ENCODE results near the gene TCF12. TPM values are rescaled to one million over a fixed set of nuclear protein-coding genes. Genes with fewer than 3 reads are reported as not detected.
A peak's percentile ranks its signal among the peaks of the same experiment; 100 is the strongest.
"Not testable (repeated sequence)": the region's sequence is repeated elsewhere in the genome, so short reads cannot be mapped to it uniquely, and the experiment has no call there.

The TCF12 gene
- total and polyA plus RNA-seq, 8 donors, result 7.7 to 67.4 (median 27.3) TPM

DNA sequence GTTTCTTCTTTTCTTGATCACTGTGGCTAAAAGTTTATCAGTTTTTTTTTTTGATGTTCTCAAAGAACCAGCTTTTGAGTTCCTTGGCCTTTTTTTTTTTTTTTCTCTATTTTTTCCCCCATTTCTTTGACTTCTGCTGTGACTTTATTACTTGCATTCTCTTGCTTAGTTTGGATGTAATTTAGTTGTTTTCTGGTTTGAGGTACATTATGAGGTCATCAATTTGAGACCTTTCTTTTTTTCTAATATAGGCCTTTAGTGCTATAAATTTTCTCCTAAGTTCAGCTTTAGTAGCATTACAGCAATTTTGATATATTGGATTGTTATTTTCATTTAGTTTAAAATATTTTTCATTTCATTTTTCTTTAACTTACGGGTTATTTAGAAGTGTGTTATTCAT is 35.3 kb downstream of the TCF12 start:
- 100% methylated on average over 1 of the region's 1 CpG for WGBS, 2 donors
- Histone ChIP-seq H3K4me1 (peaks cover 0 to 6% (median 0%) of the 10 kb centered on the region in 3 donors), H3K36me3 (no peaks in the 10 kb centered on the region), H3K27ac (no peak overlapping the region), H3K9me3 (no peaks in the 10 kb centered on the region), H3K27me3 (no peaks in the 10 kb centered on the region), H3K4me3 (no peak overlapping the region)
- FAIRE-seq, result no peak
- DNase-seq, result no peak
- intact Hi-C loops (cut with DNase I), result no loop called here
- ATAC-seq, result no peak
- TF ChIP-seq CTCF (IDR thresholded peaks at IDR 0.05), result no peak

DNA sequence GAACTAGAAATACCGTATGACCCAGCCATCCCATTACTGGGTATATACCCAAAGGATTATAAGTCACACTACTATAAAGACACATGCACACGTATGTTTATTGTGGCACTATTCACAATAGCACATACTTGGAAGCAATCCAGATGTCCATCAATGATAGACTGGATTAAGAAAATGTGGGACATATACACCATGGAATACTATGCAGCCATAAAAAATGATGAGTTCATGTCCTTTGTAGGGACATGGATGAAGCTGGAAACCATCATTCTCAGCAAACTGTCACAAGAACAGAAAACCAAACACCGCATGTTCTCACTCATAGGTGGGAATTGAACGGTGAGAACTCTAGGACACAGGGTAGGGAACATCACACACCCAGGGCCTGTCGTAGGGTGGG is 36.6 kb downstream of the TCF12 start:
- H3K4me3 ChIP-seq; H3K4me1 ChIP-seq; H3K36me3 ChIP-seq; DNase-seq; H3K9me3 ChIP-seq; H3K27ac ChIP-seq; FAIRE-seq; ATAC-seq; H3K27me3 ChIP-seq; intact Hi-C loops (cut with DNase I): not testable (repeated sequence)
- WGBS, 2 donors, result 98% methylated on average over 5 of the region's 5 CpGs

DNA sequence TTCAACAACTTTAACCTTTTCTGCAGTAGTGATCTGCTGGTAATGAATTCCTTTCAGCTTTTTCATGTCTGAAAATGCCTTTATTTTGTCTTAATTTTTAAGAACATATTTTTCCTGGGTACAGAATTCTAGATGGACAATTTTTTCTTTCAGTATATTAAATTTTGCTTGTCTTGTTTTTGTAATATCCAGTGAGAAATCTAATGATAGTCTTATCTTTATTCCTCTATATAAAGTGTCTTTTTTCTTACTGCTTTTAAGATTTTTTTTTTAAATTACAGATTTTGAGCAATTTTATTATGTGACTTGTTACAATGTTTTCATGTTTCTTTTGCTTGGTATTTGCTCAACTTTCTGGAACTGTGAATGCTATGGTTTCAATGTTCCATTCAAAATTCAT is 38.1 kb downstream of the TCF12 start:
- H3K4me1 ChIP-seq, result peaks cover 0 to 9% (median 0%) of the 10 kb centered on the region in 3 donors
- peak; percentile 23 for FAIRE-seq
- intact Hi-C loops (cut with DNase I), result no loop called here
- H3K27ac ChIP-seq, result no peak overlapping the region
- DNase-seq, result no peak
- no peaks in the 10 kb centered on the region for H3K27me3 ChIP-seq
- H3K4me3 ChIP-seq, result no peak overlapping the region
- no peak for ATAC-seq
- H3K36me3 ChIP-seq, result no peaks in the 10 kb centered on the region
- no peaks in the 10 kb centered on the region for H3K9me3 ChIP-seq
- TF ChIP-seq CTCF (IDR thresholded peaks at IDR 0.05), result no peak

DNA sequence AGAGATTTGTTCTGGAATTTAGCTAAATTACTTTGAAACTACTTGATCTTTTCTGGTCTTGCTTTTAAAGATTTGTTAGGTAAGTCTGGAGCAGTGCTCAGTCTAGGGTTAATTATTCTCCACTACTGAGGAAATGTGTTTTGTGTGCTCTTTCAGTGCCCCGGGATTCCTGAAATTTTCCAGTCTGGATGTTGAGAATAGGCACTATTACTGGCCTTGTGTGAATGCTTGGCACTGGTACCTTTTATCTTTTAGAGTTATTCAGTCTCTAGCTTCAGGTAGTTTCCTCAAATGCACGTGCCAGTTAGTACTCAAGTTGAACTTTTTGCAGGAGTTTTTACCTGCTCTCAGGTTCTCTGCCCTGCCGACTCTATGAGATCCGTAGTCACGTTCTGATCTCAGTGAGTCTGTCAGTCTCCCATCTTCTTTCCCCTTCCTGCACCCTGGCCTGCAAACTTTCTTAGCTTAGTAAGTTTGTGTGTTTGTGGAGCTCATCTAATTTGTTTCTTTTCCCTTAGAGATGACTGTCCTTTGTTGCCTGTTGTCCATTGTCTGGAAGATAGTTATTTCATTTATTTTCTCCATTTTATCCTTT is 39.5 kb downstream of the TCF12 start:
- Histone ChIP-seq H3K4me1 (peaks cover 0 to 9% (median 0%) of the 10 kb centered on the region in 3 donors), H3K27ac (peak overlapping the region in 2 of 4 donors; percentile 10), H3K36me3 (no peaks in the 10 kb centered on the region), H3K27me3 (no peaks in the 10 kb centered on the region), H3K9me3 (no peaks in the 10 kb centered on the region), H3K4me3 (no peak overlapping the region)
- DNase-seq, result no peak
- no peak for TF ChIP-seq CTCF (IDR thresholded peaks at IDR 0.05)
- FAIRE-seq, result no peak
- intact Hi-C loops (cut with DNase I), result no loop called here
- peak; percentile 53 to 79 (median 67) for ATAC-seq
- WGBS, 2 donors, result 56 to 63% methylated on average over 5 of the region's 5 CpGs

DNA sequence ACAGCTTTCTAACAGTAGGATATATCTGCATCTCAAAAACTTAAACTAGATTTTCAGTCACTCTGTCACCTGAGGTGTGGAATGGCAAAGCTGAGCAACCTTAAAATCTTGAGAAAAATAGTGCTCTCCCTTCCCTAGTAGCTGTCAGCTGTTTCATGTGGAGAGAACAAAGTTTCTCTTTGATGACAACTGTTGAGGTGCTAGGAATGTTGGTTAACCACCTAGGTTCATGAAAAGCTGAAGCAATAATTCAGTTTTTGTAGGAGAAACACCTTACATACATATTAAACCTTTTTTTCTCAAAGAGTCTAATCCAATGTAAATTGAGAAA is 40.8 kb downstream of the TCF12 start:
- no peak overlapping the region for H3K27ac ChIP-seq
- no peaks in the 10 kb centered on the region for H3K36me3 ChIP-seq
- peaks cover 0 to 19% (median 6%) of the 10 kb centered on the region in 3 donors for H3K4me1 ChIP-seq
- no peak overlapping the region for H3K4me3 ChIP-seq
- DNase-seq (no peak), FAIRE-seq (no peak), ATAC-seq (peak in 2 of 4 donors; percentile 18 to 24)
- intact Hi-C loops (cut with DNase I), result no loop called here
- no peaks in the 10 kb centered on the region for H3K27me3 ChIP-seq
- H3K9me3 ChIP-seq, result no peaks in the 10 kb centered on the region
- TF ChIP-seq CTCF (IDR thresholded peaks at IDR 0.05), result no peak

Measured in pancreas (tissue), 10 donors.